ENCODE measurements around the gene NPAS1.

DNA sequence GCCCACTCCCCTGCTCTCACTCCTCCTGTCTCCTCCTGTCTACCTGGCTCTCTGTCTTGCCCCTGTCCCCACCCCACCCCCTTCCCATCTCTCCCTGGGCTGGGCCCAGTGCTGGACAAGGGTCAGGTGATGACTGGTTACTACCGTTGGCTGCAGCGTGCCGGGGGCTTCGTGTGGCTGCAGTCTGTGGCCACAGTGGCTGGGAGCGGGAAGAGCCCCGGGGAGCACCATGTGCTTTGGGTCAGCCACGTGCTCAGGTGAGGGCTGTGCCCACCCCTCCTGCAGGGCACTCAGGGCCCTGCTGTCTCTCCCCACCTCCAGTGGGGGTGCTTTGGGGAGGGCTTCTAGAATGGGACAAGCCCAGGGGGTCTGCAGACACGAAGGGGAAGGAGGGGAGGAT is 21.2 kb downstream of the NPAS1 start:
- TF ChIP-seq, protein P1, sequence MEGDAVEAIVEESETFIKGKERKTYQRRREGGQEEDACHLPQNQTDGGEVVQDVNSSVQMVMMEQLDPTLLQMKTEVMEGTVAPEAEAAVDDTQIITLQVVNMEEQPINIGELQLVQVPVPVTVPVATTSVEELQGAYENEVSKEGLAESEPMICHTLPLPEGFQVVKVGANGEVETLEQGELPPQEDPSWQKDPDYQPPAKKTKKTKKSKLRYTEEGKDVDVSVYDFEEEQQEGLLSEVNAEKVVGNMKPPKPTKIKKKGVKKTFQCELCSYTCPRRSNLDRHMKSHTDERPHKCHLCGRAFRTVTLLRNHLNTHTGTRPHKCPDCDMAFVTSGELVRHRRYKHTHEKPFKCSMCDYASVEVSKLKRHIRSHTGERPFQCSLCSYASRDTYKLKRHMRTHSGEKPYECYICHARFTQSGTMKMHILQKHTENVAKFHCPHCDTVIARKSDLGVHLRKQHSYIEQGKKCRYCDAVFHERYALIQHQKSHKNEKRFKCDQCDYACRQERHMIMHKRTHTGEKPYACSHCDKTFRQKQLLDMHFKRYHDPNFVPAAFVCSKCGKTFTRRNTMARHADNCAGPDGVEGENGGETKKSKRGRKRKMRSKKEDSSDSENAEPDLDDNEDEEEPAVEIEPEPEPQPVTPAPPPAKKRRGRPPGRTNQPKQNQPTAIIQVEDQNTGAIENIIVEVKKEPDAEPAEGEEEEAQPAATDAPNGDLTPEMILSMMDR (IDR thresholded peaks at IDR 0.05): no peak
- no peak for TF ChIP-seq ZFX (IDR thresholded peaks at IDR 0.05; ENCODE audit: borderline replicate concordance)

Measured in 22Rv1 (cell line).